Neuronal stem cell (in vitro differentiated cells): ENCODE measurements around the gene FHIT.

Experiments
- DNase-seq: peaks from one replicate; pipeline ENCODE4 v3.0.0-alpha.2; 2013; ENCODE audit warnings: low spot score
- H2AFZ ChIP-seq: one replicate; pipeline ENCODE4 v1.6.1; 2013; ENCODE audit warnings: mild to moderate bottlenecking, low read length, inconsistent platforms
- H2AK5ac ChIP-seq: 2 replicates; pipeline ENCODE4 v1.6.1; 2013; ENCODE audit warnings: low read depth, mild to moderate bottlenecking, inconsistent platforms, low read length, moderate library complexity, mixed read lengths
- H2BK120ac ChIP-seq: 2 replicates; pipeline ENCODE4 v1.6.1; 2013; ENCODE audit warnings: low read depth, mild to moderate bottlenecking, inconsistent platforms, low read length, moderate library complexity, mixed read lengths
- H2BK12ac ChIP-seq: one replicate; pipeline ENCODE4 v1.6.1; 2013; ENCODE audit warnings: low read length, inconsistent platforms
- H2BK15ac ChIP-seq: 2 replicates; pipeline ENCODE4 v1.6.1; 2013; ENCODE audit warnings: mild to moderate bottlenecking, low read length, inconsistent platforms, mixed read lengths
- H2BK5ac ChIP-seq: one replicate; pipeline ENCODE4 v1.6.1; 2013; ENCODE audit warnings: inconsistent platforms, mild to moderate bottlenecking, low read length, moderate library complexity
- H3K14ac ChIP-seq: one replicate; pipeline ENCODE4 v1.6.1; 2013; ENCODE audit warnings: low read length, inconsistent platforms
- H3K18ac ChIP-seq: 2 replicates; pipeline ENCODE4 v1.6.1; 2013; ENCODE audit warnings: low read length, inconsistent platforms
- H3K23ac ChIP-seq: 2 replicates; pipeline ENCODE4 v1.6.1; 2013; ENCODE audit warnings: low read depth, mild to moderate bottlenecking, mixed read lengths, low read length, inconsistent platforms; ENCODE audit not compliant: poor library complexity
- H3K27ac ChIP-seq: replicated peaks from 3 replicates; pipeline ENCODE4 v1.5.1; 2013; ENCODE audit warnings: low read length, inconsistent platforms
- H3K27me3 ChIP-seq, 3 experiments: 2 replicates each; pipeline ENCODE4 v1.6.1; 2013; ENCODE audit warnings: low read length in 3 of 3, mild to moderate bottlenecking in 2 of 3, inconsistent platforms in 1 of 3, low read depth in 1 of 3, mixed read lengths in 1 of 3, moderate library complexity in 1 of 3; ENCODE audit not compliant: control insufficient read depth in 3 of 3, insufficient read depth in 3 of 3
- H3K36me3 ChIP-seq, 2 donors: replicated peaks in 1 of 2; 2 replicates each; pipeline ENCODE4 v1.6.1; 2013; ENCODE audit warnings: low read length in 2 of 2; ENCODE audit not compliant: control insufficient read depth in 2 of 2, insufficient read depth in 2 of 2
- H3K4ac ChIP-seq: 2 replicates; pipeline ENCODE4 v1.6.1; 2013; ENCODE audit warnings: inconsistent platforms, mild to moderate bottlenecking, low read length, moderate library complexity
- H3K4me1 ChIP-seq, 2 donors: 1 replicate in 1 of 2; 2 replicates in 1 of 2; pipeline ENCODE4 v1.6.1; 2013; ENCODE audit warnings: low read length in 2 of 2, low read depth in 1 of 2; ENCODE audit not compliant: control insufficient read depth in 2 of 2, insufficient read depth in 1 of 2
- H3K4me2 ChIP-seq: one replicate; pipeline ENCODE4 v1.6.1; 2013; ENCODE audit warnings: mild to moderate bottlenecking, low read length, inconsistent platforms; ENCODE audit not compliant: insufficient read depth, poor library complexity, severe bottlenecking
- H3K4me3 ChIP-seq, 2 donors: 2 replicates each; pipeline ENCODE4 v1.5.1; 2013; ENCODE audit warnings: low read length in 2 of 2, mild to moderate bottlenecking in 2 of 2, inconsistent platforms in 1 of 2, moderate library complexity in 1 of 2
- H3K79me1 ChIP-seq: one replicate; pipeline ENCODE4 v1.6.1; 2013; ENCODE audit warnings: low read depth, mild to moderate bottlenecking, inconsistent platforms, low read length, moderate library complexity
- H3K9ac ChIP-seq: one replicate; pipeline ENCODE4 v1.6.1; 2013; ENCODE audit warnings: mild to moderate bottlenecking, low read depth, low read length, inconsistent platforms; ENCODE audit not compliant: poor library complexity
- H3K9me3 ChIP-seq, 2 donors: replicated peaks in 1 of 2; 2 replicates each; pipeline versions ENCODE3 to v1.6.1; 2013; ENCODE audit warnings: low read length in 2 of 2, mild to moderate bottlenecking in 2 of 2, inconsistent platforms in 1 of 2, low read depth in 1 of 2, mixed read lengths in 1 of 2, moderate library complexity in 1 of 2; ENCODE audit not compliant: control insufficient read depth in 2 of 2, insufficient read depth in 1 of 2
- H4K8ac ChIP-seq: one replicate; pipeline ENCODE4 v1.6.1; 2013; ENCODE audit warnings: low read depth, mild to moderate bottlenecking, inconsistent platforms, low read length, moderate library complexity
- H4K91ac ChIP-seq: one replicate; pipeline ENCODE4 v1.6.1; 2013; ENCODE audit warnings: low read length, low read depth, mild to moderate bottlenecking, inconsistent platforms; ENCODE audit not compliant: poor library complexity
- WGBS, 2 donors: extraction: QIAGEN DNeasy Blood & Tissue Kit; methylation state at CpG; one replicate each; pipeline ENCODE4 v1.1.7; 2013; ENCODE audit warnings: missing lambda C conversion rate in 2 of 2, mixed read lengths in 1 of 2; ENCODE audit not compliant: insufficient read length in 2 of 2, insufficient replicate concordance in 1 of 2; ENCODE audit errors: extremely low coverage in 2 of 2; 5-methylcytosine and 5-hydroxymethylcytosine counted together

Gene FHIT

DNA sequence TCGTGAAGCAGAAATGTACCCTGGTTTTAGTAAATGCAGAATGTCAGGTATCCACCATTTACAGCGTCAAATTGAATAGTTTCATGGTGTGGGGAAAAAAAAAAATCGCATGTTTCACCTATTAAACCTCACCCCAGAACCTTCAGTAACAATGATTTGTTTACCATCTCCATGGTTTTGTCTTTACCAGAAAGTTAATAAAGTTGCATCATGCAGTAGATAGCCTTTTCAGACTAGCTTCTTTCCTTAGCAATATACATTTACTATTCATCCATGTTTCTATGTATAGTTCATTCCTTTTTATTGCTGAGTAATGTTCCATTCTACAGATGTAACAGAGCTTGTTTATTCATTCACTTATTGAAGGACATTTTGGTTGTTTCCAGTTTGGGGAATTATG lies 1066.1 kb downstream of the FHIT start:
- no peak overlapping the region for H4K91ac ChIP-seq
- no peak overlapping the region for H3K4me3 ChIP-seq
- no peaks in the 10 kb centered on the region for H3K27me3 ChIP-seq
- H3K36me3 ChIP-seq, result no peaks in the 10 kb centered on the region
- no peaks in the 10 kb centered on the region for H3K9me3 ChIP-seq
- H2AK5ac ChIP-seq, result no peak overlapping the region
- H3K9ac ChIP-seq, result no peak overlapping the region
- no peak overlapping the region for H2BK120ac ChIP-seq
- DNase-seq, result no peak
- H2BK5ac ChIP-seq, result no peak overlapping the region
- no peak overlapping the region for H2AFZ ChIP-seq
- no peak overlapping the region for H2BK12ac ChIP-seq
- H3K14ac ChIP-seq, result no peak overlapping the region
- WGBS, 2 donors, result no CpG with 5 or more reads among the region's 3 CpGs
- H4K8ac ChIP-seq, result no peak overlapping the region
- peaks cover 2% of the 10 kb centered on the region in 2 donors for H3K4me1 ChIP-seq
- H3K79me1 ChIP-seq, result no peaks in the 10 kb centered on the region
- H3K23ac ChIP-seq, result no peak overlapping the region
- H3K18ac ChIP-seq, result no peak overlapping the region
- H3K4ac ChIP-seq, result no peak overlapping the region
- H3K4me2 ChIP-seq, result no peak overlapping the region
- no peak overlapping the region for H2BK15ac ChIP-seq
- H3K27ac ChIP-seq, result no peak overlapping the region

- no peaks in the 10 kb centered on the region for H3K9me3 ChIP-seq
- H2BK120ac ChIP-seq, result no peak overlapping the region
- DNase-seq, result no peak
- no peak overlapping the region for H3K4me2 ChIP-seq
- no peak overlapping the region for H3K27ac ChIP-seq
- no peaks in the 10 kb centered on the region for H3K79me1 ChIP-seq
- no peak overlapping the region for H2BK15ac ChIP-seq
- H2BK12ac ChIP-seq, result no peak overlapping the region
- no peak overlapping the region for H2BK5ac ChIP-seq
- no peak overlapping the region for H2AK5ac ChIP-seq
- no peak overlapping the region for H4K91ac ChIP-seq
- no peak overlapping the region for H3K9ac ChIP-seq
- H3K4me1 ChIP-seq, result no peaks in the 10 kb centered on the region
- H3K4ac ChIP-seq, result no peak overlapping the region
- no peak overlapping the region for H4K8ac ChIP-seq
- WGBS, 2 donors, result no CpG with 5 or more reads among the region's 1 CpG
- H3K14ac ChIP-seq, result no peak overlapping the region
- no peaks in the 10 kb centered on the region for H3K27me3 ChIP-seq
- H3K36me3 ChIP-seq, result no peaks in the 10 kb centered on the region
- no peak overlapping the region for H3K4me3 ChIP-seq
- H3K23ac ChIP-seq, result no peak overlapping the region
- no peak overlapping the region for H2AFZ ChIP-seq
- no peak overlapping the region for H3K18ac ChIP-seq
These were observed 1068.6 kb downstream of the FHIT start for GRCh38 chr3:60182697-60183096.

DNA sequence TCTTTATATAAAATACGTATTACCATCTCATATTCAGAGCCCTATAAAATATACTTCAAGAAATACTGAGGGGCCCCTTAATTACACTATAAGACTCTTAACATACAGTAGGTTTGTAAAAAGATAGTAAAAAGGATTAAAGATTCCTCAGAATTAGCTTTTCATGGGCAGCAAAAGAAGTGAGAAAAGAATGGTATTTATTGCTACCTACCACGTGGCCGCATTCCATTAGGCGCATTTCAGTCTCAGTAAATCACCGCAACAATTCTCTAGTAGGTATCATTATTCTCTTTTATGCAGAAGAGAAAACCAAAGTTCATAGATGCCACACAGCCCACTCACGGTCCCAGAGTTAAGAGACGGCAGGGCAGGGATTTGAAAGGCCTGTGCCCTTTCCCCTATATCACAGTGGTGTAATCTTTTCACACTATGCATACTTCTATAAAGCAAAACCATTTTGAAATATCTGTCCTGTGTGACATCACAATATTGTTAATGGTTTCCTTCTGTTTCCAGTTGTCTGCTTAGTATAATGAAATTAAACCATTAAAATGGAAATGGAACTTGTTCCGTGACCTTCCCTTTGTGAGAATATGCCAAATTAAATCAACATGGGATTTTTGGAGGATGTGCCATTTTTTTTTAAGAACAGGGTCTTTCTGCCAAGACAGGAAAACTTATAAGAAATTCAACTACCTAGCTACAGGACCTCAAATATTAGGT lies 1072.2 kb downstream of the FHIT start:
- no peaks in the 10 kb centered on the region for H3K79me1 ChIP-seq
- no peak overlapping the region for H3K14ac ChIP-seq
- H4K8ac ChIP-seq, result no peak overlapping the region
- no peak overlapping the region for H3K4me2 ChIP-seq
- no peak for DNase-seq
- H3K27ac ChIP-seq, result no peak overlapping the region
- H2BK120ac ChIP-seq, result no peak overlapping the region
- H3K36me3 ChIP-seq, result no peaks in the 10 kb centered on the region
- no peak overlapping the region for H2BK12ac ChIP-seq
- H3K27me3 ChIP-seq, result no peaks in the 10 kb centered on the region
- no peak overlapping the region for H3K23ac ChIP-seq
- no CpG with 5 or more reads among the region's 8 CpGs for WGBS, 2 donors
- no peaks in the 10 kb centered on the region for H3K4me1 ChIP-seq
- no peaks in the 10 kb centered on the region for H3K9me3 ChIP-seq
- H2AK5ac ChIP-seq, result no peak overlapping the region
- no peak overlapping the region for H3K4me3 ChIP-seq
- no peak overlapping the region for H3K9ac ChIP-seq
- no peak overlapping the region for H3K4ac ChIP-seq
- no peak overlapping the region for H2AFZ ChIP-seq
- no peak overlapping the region for H2BK5ac ChIP-seq
- H3K18ac ChIP-seq, result no peak overlapping the region
- no peak overlapping the region for H4K91ac ChIP-seq
- no peak overlapping the region for H2BK15ac ChIP-seq

GRCh38 chr3:60177726-60178125 lies 1073.5 kb downstream of the FHIT start:
- Histone ChIP-seq H3K4me1 (no peaks in the 10 kb centered on the region), H2AFZ (no peak overlapping the region)
- WGBS, 2 donors, result no CpG with 5 or more reads among the region's 2 CpGs

More at GRCh38 chr3:60177726-60178125, 1073.5 kb downstream of the FHIT start:
- Histone ChIP-seq H2BK15ac (no peak overlapping the region), H4K91ac (no peak overlapping the region), H3K79me1 (no peaks in the 10 kb centered on the region), H3K14ac (no peak overlapping the region), H3K4me3 (no peak overlapping the region), H3K36me3 (no peaks in the 10 kb centered on the region), H4K8ac (no peak overlapping the region), H2BK5ac (no peak overlapping the region), H2BK120ac (no peak overlapping the region), H3K27me3 (no peaks in the 10 kb centered on the region), H3K27ac (no peak overlapping the region), H3K9ac (no peak overlapping the region), H3K9me3 (no peaks in the 10 kb centered on the region), H3K4ac (no peak overlapping the region), H2AK5ac (no peak overlapping the region), H3K4me2 (no peak overlapping the region), H3K18ac (no peak overlapping the region), H3K23ac (no peak overlapping the region), H2BK12ac (no peak overlapping the region)
- no peak for DNase-seq
